Measurements from ENCODE around the gene TFF1.

Gene TFF1

GRCh38 chr21:42382915-42383314 lies 16.6 kb upstream of the TFF1 start:
- TF ChIP-seq TOX (CRISPR knock-in tag; IDR thresholded peaks at IDR 0.05; ENCODE audit: borderline replicate concordance) (no peak), GLIS3 (CRISPR knock-in tag; IDR thresholded peaks at IDR 0.05) (no peak), ISL1 (CRISPR knock-in tag; IDR thresholded peaks at IDR 0.05) (no peak), BACH2 (CRISPR knock-in tag; IDR thresholded peaks at IDR 0.05; ENCODE audit: borderline replicate concordance) (no peak), CSRNP3 (CRISPR knock-in tag; IDR thresholded peaks at IDR 0.05) (no peak), ARNTL (CRISPR knock-in tag; IDR thresholded peaks at IDR 0.05; ENCODE audit: borderline replicate concordance, low read depth) (no peak), CREB5 (CRISPR knock-in tag; IDR thresholded peaks at IDR 0.05; ENCODE audit: low read depth) (no peak), ESRRG (CRISPR knock-in tag; IDR thresholded peaks at IDR 0.05) (no peak), ZC3H10 (CRISPR knock-in tag; IDR thresholded peaks at IDR 0.05) (no peak), ZFP3 (CRISPR knock-in tag; IDR thresholded peaks at IDR 0.05) (no peak), OSR1 (CRISPR knock-in tag; IDR thresholded peaks at IDR 0.05) (no peak), CSDC2 (CRISPR knock-in tag; IDR thresholded peaks at IDR 0.05) (no peak), SNAI2 (CRISPR knock-in tag; IDR thresholded peaks at IDR 0.05) (no peak), TSHZ2 (CRISPR knock-in tag; IDR thresholded peaks at IDR 0.05) (no peak), POU6F1 (CRISPR knock-in tag; IDR thresholded peaks at IDR 0.05; ENCODE audit: borderline replicate concordance, low read depth) (no peak), ZNF8 (CRISPR knock-in tag; IDR thresholded peaks at IDR 0.05) (no peak), ZNF565 (CRISPR knock-in tag; conservative IDR thresholded peaks at IDR 0.05; ENCODE audit: low read depth) (no peak), TCF4 (CRISPR knock-in tag; IDR thresholded peaks at IDR 0.05; ENCODE audit: borderline replicate concordance) (no peak)
- no peak for ATAC-seq

GRCh38 chr21:42381347-42381984 lies 15.1 kb upstream of the TFF1 start:
- no peak for ATAC-seq
- TF ChIP-seq ZNF70 (CRISPR knock-in tag; IDR thresholded peaks at IDR 0.05), result no peak
- TF ChIP-seq CSDC2 (CRISPR knock-in tag; IDR thresholded peaks at IDR 0.05), result no peak
- no peak for TF ChIP-seq OSR1 (CRISPR knock-in tag; IDR thresholded peaks at IDR 0.05)

GRCh38 chr21:42379426-42380215 lies 13.3 kb upstream of the TFF1 start:
- no peak for ATAC-seq
- TF ChIP-seq TCF4 (CRISPR knock-in tag; IDR thresholded peaks at IDR 0.05; ENCODE audit: borderline replicate concordance) (no peak), ZNF8 (CRISPR knock-in tag; IDR thresholded peaks at IDR 0.05) (no peak), SNAI2 (CRISPR knock-in tag; IDR thresholded peaks at IDR 0.05) (no peak), ESRRG (CRISPR knock-in tag; IDR thresholded peaks at IDR 0.05) (no peak), CREB5 (CRISPR knock-in tag; IDR thresholded peaks at IDR 0.05; ENCODE audit: low read depth) (no peak), GLIS3 (CRISPR knock-in tag; IDR thresholded peaks at IDR 0.05) (no peak), ZC3H10 (CRISPR knock-in tag; IDR thresholded peaks at IDR 0.05) (no peak), CSRNP3 (CRISPR knock-in tag; IDR thresholded peaks at IDR 0.05) (no peak), BACH2 (CRISPR knock-in tag; IDR thresholded peaks at IDR 0.05; ENCODE audit: borderline replicate concordance) (no peak)

All from SK-N-SH treated with all-trans-retinoic acid at 6 μM for 48 hours (cell line).